ENCODE data around the gene PLEKHA1. TPM values are rescaled to one million over a fixed set of nuclear protein-coding genes. Genes with fewer than 3 reads are reported as not detected.

The PLEKHA1 gene
- total RNA-seq, 1 experiment from 2014 or later: 28.5 TPM

DNA sequence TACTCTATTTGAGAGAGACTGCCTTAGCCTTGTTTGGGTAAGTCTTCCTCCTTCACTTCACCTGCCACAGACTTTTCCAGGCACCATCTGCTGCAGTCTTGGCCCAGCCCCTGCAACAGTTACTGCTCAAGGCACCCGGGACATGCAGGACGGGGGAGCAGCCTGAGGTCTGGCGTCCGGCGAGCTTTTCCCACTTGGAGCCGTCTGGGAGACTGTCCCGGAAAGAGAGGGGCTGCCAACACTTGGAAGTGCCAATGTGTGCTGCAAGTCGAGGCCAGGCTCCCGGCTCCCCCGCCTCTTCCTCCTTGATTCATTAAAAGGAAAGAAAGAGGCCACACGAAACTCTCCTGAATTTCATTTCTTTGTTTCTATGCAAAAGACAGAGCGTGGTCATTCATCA is 100.6 kb downstream of the PLEKHA1 start:
- no peaks in the 10 kb centered on the region for H3K36me3 ChIP-seq (replicated peaks; ENCODE audit: control insufficient read depth, insufficient read depth, low read length)
- H3K27me3 ChIP-seq (ENCODE audit: control insufficient read depth, insufficient read depth, low read length): no peaks in the 10 kb centered on the region
- DNase-seq: peak; percentile 64
- H3K4me3 ChIP-seq (ENCODE audit: insufficient read depth, low read depth, low read length): no peak overlapping the region

DNA sequence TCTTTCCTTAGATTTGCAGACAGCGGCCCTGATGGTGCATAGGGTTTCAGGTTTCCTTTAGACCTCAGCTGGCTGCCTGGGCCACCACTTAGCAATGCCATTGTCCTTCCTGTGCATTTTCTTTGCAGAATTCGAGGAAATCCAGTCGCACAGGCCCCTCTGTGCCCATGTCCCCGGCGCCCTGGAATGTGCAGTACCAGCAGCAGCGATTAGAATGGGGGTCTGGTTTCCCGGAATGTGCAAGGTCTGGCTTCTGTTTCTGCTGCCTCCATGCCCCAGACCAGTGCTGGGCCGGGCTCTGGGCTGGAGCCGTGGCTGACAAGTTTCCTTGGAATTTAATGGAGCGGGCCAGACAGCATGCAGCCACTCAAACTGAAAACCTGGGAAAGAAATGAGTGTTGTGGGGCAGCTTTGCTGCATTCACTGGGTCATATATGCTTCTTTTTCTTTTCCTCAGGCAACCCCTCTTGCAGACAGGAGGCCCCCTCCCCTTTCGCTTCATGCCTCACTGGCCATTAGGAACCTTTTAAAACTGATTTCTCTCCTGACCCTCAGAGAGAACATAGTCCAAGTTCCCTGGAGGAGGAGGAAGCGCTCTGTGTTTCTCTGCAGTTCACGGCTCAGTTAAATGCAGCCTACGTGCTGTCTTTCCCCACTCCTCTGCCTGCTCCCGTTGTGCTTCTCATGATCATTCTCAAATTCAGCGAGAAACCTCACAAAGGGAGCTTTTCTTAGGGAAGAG is 101.3 kb downstream of the PLEKHA1 start:
- Histone ChIP-seq H3K4me3 (ENCODE audit: insufficient read depth, low read depth, low read length) (no peak overlapping the region), H3K27me3 (ENCODE audit: control insufficient read depth, insufficient read depth, low read length) (no peaks in the 10 kb centered on the region), H3K36me3 (replicated peaks; ENCODE audit: control insufficient read depth, insufficient read depth, low read length) (no peaks in the 10 kb centered on the region)
- DNase-seq: peak; percentile 69

DNA sequence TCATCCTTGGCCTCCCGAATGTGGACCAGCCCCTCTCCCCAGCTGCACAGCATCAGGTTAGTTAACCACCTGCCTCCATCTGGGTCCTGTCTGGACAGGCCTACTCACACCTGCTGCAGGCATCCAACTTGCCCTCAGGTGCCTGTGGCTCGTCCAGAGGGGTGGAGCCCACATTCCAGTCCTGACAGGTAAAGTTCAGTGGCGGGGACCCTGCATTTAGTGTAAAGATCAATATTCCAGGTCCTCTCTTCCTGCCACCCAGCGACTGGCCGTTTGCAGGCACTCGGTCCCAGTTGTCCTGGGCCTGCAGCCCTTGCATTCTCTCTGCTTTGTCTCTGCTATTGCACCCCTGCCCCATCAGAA is 101.8 kb downstream of the PLEKHA1 start:
- H3K36me3 ChIP-seq (replicated peaks; ENCODE audit: control insufficient read depth, insufficient read depth, low read length): no peaks in the 10 kb centered on the region
- H3K27me3 ChIP-seq (ENCODE audit: control insufficient read depth, insufficient read depth, low read length): no peaks in the 10 kb centered on the region
- H3K4me3 ChIP-seq (ENCODE audit: insufficient read depth, low read depth, low read length): no peak overlapping the region
- DNase-seq: no peak

DNA sequence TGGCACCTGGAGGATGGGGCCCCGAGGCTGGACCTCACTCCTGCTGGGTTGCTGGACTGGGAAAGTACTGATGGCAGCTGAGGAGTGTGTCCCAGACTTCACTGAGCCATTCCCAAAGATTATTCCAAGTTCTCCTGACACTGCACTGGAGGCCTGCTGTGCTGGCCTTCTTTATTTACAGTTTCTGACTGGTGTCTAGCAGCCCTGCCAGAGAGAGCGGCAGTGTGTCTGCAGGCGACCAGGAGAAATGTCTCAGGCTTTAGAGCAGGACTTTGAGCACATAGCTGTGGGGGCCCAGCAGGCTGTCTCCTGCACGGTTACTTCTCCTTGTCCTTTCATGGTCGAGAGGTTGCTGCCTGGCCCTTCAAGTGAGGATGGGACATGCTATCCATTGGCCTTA is 102.9 kb downstream of the PLEKHA1 start:
- Histone ChIP-seq H3K27me3 (ENCODE audit: control insufficient read depth, insufficient read depth, low read length) (no peaks in the 10 kb centered on the region), H3K36me3 (replicated peaks; ENCODE audit: control insufficient read depth, insufficient read depth, low read length) (no peaks in the 10 kb centered on the region), H3K4me3 (ENCODE audit: insufficient read depth, low read depth, low read length) (no peak overlapping the region)
- DNase-seq: no peak

DNA sequence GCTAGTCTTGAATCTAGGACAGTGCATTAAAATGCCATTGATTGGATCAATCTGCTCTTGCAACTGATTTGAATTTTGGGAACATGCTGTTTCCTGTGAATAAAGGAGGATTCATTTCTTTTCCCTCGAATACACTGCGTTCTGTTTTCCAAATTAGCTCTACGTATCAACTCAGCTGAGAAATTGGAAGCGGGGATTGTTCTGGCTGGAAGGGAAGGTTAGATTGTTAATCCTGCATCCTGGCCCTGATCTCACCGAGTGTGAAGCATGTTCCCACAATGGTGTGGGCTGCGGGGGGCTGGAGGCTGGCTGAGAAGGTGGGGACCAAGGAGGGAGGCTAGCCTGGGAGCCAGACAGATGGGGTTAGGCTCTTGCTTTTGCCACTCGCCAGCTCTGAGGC is 104.5 kb downstream of the PLEKHA1 start:
- Histone ChIP-seq H3K4me3 (ENCODE audit: insufficient read depth, low read depth, low read length) (no peak overlapping the region), H3K36me3 (replicated peaks; ENCODE audit: control insufficient read depth, insufficient read depth, low read length) (no peaks in the 10 kb centered on the region), H3K27me3 (ENCODE audit: control insufficient read depth, insufficient read depth, low read length) (no peaks in the 10 kb centered on the region)
- DNase-seq: no peak

DNA sequence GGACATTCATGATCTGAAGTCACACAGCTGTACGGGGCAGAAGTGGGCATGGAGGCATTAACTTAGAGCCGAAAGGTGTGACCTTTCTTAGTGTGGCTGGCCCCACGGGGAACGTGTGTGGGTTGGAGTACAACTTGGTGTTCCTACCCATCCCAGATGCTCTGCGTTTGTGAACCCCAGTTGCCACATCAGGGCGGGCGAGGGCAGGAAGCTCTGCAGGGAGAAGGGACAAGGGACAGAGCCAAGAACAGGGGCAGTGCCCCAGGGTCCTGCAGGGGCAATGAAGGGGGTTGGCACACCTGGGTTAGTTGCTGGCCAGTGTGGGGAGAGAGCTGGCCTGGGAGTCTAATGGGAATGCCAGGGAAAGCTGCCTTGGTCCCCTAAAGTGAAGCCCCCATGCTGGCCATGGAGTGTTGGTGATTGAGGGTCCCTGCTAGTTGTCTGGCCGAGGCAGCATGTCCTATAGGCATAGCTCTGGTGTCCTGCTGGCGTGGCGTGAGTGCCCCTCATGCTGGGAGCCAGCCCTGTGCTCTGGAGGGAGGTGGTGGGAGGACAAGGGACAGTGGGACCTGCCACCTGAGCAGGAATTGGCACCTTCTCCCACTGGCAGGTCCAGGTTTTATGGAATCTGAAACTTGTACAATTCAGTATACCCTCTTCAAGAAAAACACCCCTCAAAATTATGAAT is 105.8 kb downstream of the PLEKHA1 start:
- Histone ChIP-seq H3K27me3 (ENCODE audit: control insufficient read depth, insufficient read depth, low read length) (no peaks in the 10 kb centered on the region), H3K4me3 (ENCODE audit: insufficient read depth, low read depth, low read length) (no peak overlapping the region), H3K36me3 (replicated peaks; ENCODE audit: control insufficient read depth, insufficient read depth, low read length) (no peaks in the 10 kb centered on the region)
- no peak for DNase-seq

DNA sequence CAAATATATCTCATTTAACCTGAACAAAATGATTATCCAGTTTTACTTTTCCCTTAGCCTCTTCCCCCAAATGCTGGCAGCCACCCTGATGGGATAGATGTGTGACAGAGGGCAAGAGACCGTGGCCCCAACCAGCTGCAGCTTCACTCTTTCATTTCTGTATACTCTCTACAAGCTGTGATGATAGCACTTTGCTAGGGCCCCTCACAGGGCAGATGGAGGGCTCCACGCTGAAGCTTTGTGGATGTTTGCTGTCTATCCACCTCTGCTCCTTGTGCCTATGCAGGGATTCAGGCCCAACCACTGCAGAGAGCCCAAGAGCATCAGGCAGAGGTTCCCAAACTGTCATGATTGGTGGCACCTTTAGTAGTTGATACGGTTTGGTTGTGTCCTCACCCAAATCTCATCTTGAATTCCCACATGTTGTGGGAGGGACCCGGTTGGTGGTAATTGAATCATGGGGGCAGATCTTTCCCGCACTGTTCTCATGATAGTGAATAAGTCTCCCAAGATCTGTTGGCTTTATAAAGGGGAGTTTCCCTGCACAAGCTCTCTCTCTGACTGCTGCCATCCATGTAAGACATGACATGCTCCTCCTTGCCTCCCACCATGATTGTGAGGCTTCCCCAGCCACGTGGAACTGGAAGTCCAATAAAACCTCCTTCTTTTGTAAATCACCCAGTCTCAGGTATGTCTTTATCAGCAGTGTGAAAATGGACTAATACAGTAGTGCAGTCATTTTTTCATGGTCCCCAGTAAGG is 107.0 kb downstream of the PLEKHA1 start:
- H3K27me3 ChIP-seq (ENCODE audit: control insufficient read depth, insufficient read depth, low read length): no peaks in the 10 kb centered on the region
- H3K36me3 ChIP-seq (replicated peaks; ENCODE audit: control insufficient read depth, insufficient read depth, low read length): no peaks in the 10 kb centered on the region
- H3K4me3 ChIP-seq (ENCODE audit: insufficient read depth, low read depth, low read length): no peak overlapping the region
- DNase-seq: no peak

Other genes starting within 250 kb of the PLEKHA1 start
- 0.15 and 0.42 TPM in 2 replicates for gene BTBD16, start 103.4 kb upstream of the PLEKHA1 start, total RNA-seq (2014; rRNA removed; shearing (Covaris generic))
- not detected in 2 replicates for gene ARMS2, start 79.9 kb downstream of the PLEKHA1 start, total RNA-seq (2014; rRNA removed; shearing (Covaris generic))
- 11.5 and 14.5 TPM in 2 replicates for gene HTRA1, start 86.8 kb downstream of the PLEKHA1 start, total RNA-seq (2014; rRNA removed; shearing (Covaris generic))
- gene DMBT1, start 186.0 kb downstream of the PLEKHA1 start, total RNA-seq (2014; rRNA removed; shearing (Covaris generic)): 0.04 and 0.10 TPM in 2 replicates